Mucosa of descending colon (tissue), 3 donors: Measurements from ENCODE around the gene MED13. TPM values are rescaled to one million over a fixed set of nuclear protein-coding genes. Genes with fewer than 3 reads are reported as not detected.

Source experiments
- ATAC-seq: fragments of 200-7000 bp; cut with Tn5 transposase; one replicate; pipeline ENCODE4 v1.9.1; 2020; ENCODE audit warnings: mild to moderate bottlenecking, moderate library complexity
- DNase-seq, 3 donors: peaks; one replicate each; pipeline ENCODE4 v3.0.0-alpha.2; 2020
- H3K36me3 ChIP-seq: fragments of 200-600 bp; one replicate; pipeline ENCODE4 v1.8.0; 2021; ENCODE audit warnings: low read depth, mild to moderate bottlenecking
- H3K4me1 ChIP-seq: fragments of 200-600 bp; one replicate; pipeline ENCODE4 v1.8.0; 2021; ENCODE audit warnings: low read depth, mild to moderate bottlenecking
- H3K4me3 ChIP-seq: fragments of 200-600 bp; one replicate; pipeline ENCODE4 v1.8.0; 2021; ENCODE audit warnings: mild to moderate bottlenecking
- H3K9me3 ChIP-seq: fragments of 200-600 bp; one replicate; pipeline ENCODE4 v1.8.0; 2021; ENCODE audit warnings: mild to moderate bottlenecking
- intact Hi-C, 2 donors: fragments of 100-400 bp; cut with DNase I in 1 of 2; cut with micrococcal nuclease in 1 of 2; formaldehyde crosslinking; loops; one replicate each; pipeline versions ENCODE4 v1.11.0 to v1.11.1; 2022; cut with DNase I, micrococcal nuclease
- long read RNA-seq, 2 donors: library from polyadenylated mRNA; unstranded; transcript quantifications; one replicate each; pipeline ENCODE4 v2.0.0, GENCODE V29; 2019 to 2021
- total RNA-seq, 3 donors: library from RNA; stranded (reverse); fragmentation: NEBNext Ultra II Directional in 2 of 3; extraction: Animal tissue kit (Norgen Biotek cat#: 25700) in 2 of 3; gene quantifications; one replicate each; pipeline versions ENCODE4 v1.2.1 to v1.2.4, GENCODE V29; 2021 to 2023
- TF ChIP-seq, protein P1 (sequence below): fragments of 200-600 bp; IDR thresholded peaks from one replicate; pipeline ENCODE4 v1.8.0; 2022; ENCODE audit warnings: antibody characterized with exemption, mild to moderate bottlenecking
- donor health status: DM: no; HTN: no; CAD: no; lungs with moderate emphysema.
- donor health status: DM: no; HTN: no; CAD: no.
- donor health status: DM: no; HTN: yes; CAD: no.

The MED13 gene, protein sequence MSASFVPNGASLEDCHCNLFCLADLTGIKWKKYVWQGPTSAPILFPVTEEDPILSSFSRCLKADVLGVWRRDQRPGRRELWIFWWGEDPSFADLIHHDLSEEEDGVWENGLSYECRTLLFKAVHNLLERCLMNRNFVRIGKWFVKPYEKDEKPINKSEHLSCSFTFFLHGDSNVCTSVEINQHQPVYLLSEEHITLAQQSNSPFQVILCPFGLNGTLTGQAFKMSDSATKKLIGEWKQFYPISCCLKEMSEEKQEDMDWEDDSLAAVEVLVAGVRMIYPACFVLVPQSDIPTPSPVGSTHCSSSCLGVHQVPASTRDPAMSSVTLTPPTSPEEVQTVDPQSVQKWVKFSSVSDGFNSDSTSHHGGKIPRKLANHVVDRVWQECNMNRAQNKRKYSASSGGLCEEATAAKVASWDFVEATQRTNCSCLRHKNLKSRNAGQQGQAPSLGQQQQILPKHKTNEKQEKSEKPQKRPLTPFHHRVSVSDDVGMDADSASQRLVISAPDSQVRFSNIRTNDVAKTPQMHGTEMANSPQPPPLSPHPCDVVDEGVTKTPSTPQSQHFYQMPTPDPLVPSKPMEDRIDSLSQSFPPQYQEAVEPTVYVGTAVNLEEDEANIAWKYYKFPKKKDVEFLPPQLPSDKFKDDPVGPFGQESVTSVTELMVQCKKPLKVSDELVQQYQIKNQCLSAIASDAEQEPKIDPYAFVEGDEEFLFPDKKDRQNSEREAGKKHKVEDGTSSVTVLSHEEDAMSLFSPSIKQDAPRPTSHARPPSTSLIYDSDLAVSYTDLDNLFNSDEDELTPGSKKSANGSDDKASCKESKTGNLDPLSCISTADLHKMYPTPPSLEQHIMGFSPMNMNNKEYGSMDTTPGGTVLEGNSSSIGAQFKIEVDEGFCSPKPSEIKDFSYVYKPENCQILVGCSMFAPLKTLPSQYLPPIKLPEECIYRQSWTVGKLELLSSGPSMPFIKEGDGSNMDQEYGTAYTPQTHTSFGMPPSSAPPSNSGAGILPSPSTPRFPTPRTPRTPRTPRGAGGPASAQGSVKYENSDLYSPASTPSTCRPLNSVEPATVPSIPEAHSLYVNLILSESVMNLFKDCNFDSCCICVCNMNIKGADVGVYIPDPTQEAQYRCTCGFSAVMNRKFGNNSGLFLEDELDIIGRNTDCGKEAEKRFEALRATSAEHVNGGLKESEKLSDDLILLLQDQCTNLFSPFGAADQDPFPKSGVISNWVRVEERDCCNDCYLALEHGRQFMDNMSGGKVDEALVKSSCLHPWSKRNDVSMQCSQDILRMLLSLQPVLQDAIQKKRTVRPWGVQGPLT (N-terminal part only)
- total RNA-seq, result 100 to 1,000 TPM in 1 of 3 donors, 10 to 100 TPM in 2; 71.1 to 104 (median 82.4) TPM
- long read RNA-seq, donor 1, partial matches to known transcripts, result 3 of 8 reads
- long read RNA-seq, donor 1, other reads (novel, unspliced or antisense), result 5 of 8 reads
- long read RNA-seq, donor 2, partial matches to known transcripts, result 0 of 2 reads
- long read RNA-seq, donor 2, other reads (novel, unspliced or antisense), result 2 of 2 reads

DNA sequence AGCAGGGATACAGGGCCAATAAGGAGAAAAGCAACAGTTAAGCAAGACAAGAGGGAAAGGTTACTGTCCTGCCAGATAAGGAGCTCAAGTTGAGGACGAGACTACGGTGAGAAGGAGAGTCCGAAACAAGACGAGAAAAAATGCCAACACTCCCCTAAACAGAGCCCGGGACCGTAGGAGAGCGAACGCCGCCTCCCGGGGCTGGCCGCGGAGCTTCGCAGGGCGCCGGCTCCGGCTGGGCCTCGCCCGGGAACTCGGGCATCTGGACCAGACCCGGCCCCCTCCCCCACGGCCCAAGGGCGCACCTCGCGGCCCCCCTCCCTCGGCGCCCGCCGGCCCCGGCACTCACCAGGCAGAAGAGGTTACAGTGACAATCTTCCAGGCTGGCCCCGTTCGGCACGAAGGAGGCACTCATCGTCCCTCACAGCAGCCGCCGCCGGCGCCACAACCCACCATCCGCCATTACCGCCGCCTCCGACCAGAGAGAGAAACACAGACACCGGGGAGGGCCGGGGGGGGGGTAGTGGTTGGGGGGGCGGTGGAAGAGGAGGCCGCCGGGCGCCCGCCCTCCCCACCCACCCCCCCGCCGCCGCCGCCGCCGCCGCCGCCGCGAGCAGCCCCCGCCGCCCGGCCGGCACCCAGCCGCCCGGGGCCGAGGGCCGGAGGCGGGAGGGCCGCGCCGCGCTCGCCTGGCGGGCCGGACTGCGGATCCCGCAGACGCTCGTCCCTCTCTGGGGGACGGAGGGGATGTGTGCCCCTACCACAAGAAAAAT lies at the start of gene MED13:
TSS of gene MED13 (minus strand) at position 488 of the 773 bp plus-strand sequence. CDS start at position 415, 73 bp downstream.
- TF ChIP-seq, protein P1, sequence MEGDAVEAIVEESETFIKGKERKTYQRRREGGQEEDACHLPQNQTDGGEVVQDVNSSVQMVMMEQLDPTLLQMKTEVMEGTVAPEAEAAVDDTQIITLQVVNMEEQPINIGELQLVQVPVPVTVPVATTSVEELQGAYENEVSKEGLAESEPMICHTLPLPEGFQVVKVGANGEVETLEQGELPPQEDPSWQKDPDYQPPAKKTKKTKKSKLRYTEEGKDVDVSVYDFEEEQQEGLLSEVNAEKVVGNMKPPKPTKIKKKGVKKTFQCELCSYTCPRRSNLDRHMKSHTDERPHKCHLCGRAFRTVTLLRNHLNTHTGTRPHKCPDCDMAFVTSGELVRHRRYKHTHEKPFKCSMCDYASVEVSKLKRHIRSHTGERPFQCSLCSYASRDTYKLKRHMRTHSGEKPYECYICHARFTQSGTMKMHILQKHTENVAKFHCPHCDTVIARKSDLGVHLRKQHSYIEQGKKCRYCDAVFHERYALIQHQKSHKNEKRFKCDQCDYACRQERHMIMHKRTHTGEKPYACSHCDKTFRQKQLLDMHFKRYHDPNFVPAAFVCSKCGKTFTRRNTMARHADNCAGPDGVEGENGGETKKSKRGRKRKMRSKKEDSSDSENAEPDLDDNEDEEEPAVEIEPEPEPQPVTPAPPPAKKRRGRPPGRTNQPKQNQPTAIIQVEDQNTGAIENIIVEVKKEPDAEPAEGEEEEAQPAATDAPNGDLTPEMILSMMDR, result no peak
- H3K36me3 ChIP-seq, result no peaks in the 10 kb centered on the region
- peak; percentile 70 to 81 (median 79) for DNase-seq
- peaks cover 30% of the 10 kb centered on the region for H3K4me1 ChIP-seq
- intact Hi-C loops, result no loop called here
- H3K9me3 ChIP-seq, result no peaks in the 10 kb centered on the region
- peak within 1 kb of the TSS; percentile 96 for H3K4me3 ChIP-seq
- ATAC-seq, result peak; percentile 59

DNA sequence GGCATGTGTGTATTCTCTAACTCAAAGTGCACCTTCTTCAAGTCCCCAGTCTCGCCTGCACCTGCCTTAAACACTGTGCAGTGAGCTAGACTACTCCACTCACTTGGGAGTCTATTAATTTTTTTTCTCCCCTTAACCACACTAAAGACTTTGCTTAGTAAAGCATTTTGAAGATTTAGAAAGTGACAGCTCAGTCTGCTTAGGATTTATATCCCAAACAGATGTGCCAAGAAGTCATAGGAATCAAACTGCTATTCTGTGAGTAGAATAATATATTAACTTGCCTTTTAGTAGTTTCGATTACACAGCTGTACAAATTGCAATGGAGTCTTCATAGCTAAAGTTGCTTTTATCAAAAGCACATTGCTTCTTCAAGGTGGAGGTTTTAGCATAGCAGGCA lies 47.2 kb upstream of the MED13 start:
- Histone ChIP-seq H3K4me3 (no peak overlapping the region), H3K4me1 (peaks cover 23% of the 10 kb centered on the region), H3K36me3 (peaks cover 6% of the 10 kb centered on the region), H3K9me3 (no peaks in the 10 kb centered on the region)
- TF ChIP-seq, protein P1, result no peak
- no peak for ATAC-seq
- intact Hi-C loops, result no loop called here
- DNase-seq, result no peak

DNA sequence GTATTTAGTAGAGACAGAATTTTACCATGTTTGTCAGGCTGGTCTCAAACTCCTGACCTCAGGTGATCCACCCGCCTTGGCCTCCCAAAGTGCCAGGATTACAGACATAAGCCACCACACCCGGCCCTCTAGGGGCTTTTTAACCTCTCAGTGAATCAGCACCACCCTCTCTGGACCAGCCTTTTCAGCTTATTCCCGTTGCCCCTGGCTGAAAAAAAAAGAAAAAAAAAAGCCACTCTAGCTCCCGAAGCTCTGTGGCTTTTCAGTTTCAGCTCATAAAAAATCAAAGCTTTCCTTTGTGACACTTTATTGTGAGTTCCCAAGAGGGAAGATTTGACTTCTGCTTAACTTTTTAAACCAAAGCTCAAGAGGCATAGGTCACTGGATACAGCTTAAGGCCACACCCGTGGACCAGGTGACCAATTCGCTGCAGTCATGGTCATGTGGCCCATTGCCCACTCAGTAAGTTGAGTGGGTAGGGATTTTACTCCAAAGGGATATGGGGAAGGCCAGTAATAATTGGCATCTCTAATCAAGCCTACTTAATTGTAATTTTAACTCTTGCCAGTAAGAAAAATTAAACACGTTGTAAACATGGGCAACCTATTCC lies 46.6 kb upstream of the MED13 start:
- Histone ChIP-seq H3K4me3 (no peak overlapping the region), H3K9me3 (no peaks in the 10 kb centered on the region), H3K36me3 (peaks cover 6% of the 10 kb centered on the region), H3K4me1 (peaks cover 23% of the 10 kb centered on the region)
- TF ChIP-seq, protein P1, result no peak
- peak; percentile 62 to 73 (median 63) for DNase-seq
- ATAC-seq, result peak; percentile 63
- intact Hi-C loops, result no loop called here

DNA sequence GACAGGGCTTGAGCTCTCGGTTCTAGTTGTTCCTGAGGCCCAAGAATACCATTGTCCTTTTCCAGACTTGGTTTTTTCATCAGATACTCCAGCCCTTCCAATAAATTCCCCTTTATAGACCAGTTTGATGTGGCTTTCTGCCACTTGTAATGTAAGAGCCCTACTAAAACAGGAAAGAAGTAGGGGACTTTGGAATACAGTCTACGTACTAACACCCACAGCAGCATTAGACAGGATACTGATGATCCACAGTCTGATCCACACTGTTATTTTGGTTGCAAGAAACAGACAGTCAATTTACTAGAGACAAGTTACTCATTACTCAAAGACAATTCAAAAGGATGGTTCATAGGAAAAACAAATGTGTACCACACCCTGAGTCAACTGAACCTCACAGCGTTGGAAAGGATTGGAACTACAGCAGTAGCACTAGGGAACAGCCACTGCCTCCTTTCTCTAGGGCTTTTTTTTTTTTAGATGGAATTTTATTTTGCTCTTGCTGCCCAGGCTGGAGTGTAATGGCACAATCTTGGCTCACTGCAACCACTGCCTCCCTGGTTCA lies 45.9 kb upstream of the MED13 start:
- peaks cover 6% of the 10 kb centered on the region for H3K36me3 ChIP-seq
- ATAC-seq (peak; percentile 87), DNase-seq (peak in 1 of 3 donors; percentile 38)
- intact Hi-C loops, result no loop called here
- H3K4me1 ChIP-seq, result peaks cover 23% of the 10 kb centered on the region
- H3K4me3 ChIP-seq, result no peak overlapping the region
- TF ChIP-seq, protein P1, result no peak
- H3K9me3 ChIP-seq, result no peaks in the 10 kb centered on the region
